Stimulated activated CD4-positive, alpha-beta T cell treated with anti-CD3 and anti-CD28 coated beads, Interleukin-12 subunit alpha, Interleukin-12 subunit beta, amount 100 ng/mL, for 4 hours (primary cell): ENCODE data around the gene ACOXL.

ENCODE experiments used
- DNase-seq: peaks from one replicate; pipeline ENCODE4 v3.0.0-alpha.2; 2020

The ACOXL gene

DNA sequence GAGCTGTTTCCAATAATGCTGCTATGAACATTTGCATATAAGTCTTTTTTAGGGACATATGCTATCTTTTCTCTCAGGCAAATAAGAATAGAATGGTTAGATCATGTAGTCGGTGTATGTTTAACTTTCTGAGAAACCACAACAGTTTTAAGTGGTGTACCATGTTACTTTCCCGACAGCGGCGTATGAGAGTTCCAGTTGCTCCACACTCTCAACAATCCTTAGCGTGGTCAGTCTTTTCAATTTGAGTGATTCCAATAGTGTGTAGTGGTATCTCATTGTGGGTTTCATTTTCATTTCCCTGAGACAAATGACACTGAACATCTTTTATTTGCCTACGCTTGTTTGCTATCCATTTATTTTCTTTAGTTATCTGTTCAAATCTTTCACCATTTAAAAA lies 149.5 kb downstream of the ACOXL start:
- DNase-seq, result no peak

DNA sequence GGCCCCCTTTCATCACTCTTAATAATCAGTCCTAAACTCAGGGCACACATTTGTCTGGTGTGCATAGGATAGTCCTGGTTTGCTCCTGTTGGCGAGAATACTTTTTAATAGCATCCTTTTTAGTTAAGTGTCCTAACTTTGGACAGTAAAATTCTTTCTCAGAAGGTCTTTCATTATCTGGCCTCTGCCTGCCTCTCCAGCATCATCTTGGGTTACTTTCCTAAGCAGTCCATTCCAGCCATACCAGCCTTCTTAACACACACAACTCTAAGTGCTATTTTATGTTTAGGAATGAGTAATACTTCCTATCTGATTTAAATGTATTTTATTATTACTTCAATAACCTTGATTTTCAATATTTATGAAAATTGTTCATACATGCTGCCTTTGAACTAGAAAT lies 151.0 kb downstream of the ACOXL start:
- DNase-seq, result no peak

DNA sequence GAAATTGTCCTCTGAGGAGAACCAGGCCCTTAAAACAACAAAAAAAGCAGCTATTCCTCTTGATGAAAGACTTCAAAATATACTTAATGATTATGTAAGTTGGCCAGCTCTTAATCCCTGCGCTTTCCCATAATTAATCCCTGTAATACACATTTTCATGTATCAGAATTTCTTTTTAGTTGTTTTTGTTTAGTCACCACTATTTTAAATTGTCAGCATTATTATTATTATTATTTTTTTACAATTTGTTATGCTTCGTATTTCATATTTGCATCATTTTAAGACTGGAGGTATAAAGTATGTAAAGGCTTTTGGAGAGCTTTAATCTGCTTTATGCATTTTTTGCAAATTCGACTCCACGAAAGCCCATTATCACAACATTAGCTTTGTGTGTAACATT lies 152.9 kb downstream of the ACOXL start:
- DNase-seq, result no peak

DNA sequence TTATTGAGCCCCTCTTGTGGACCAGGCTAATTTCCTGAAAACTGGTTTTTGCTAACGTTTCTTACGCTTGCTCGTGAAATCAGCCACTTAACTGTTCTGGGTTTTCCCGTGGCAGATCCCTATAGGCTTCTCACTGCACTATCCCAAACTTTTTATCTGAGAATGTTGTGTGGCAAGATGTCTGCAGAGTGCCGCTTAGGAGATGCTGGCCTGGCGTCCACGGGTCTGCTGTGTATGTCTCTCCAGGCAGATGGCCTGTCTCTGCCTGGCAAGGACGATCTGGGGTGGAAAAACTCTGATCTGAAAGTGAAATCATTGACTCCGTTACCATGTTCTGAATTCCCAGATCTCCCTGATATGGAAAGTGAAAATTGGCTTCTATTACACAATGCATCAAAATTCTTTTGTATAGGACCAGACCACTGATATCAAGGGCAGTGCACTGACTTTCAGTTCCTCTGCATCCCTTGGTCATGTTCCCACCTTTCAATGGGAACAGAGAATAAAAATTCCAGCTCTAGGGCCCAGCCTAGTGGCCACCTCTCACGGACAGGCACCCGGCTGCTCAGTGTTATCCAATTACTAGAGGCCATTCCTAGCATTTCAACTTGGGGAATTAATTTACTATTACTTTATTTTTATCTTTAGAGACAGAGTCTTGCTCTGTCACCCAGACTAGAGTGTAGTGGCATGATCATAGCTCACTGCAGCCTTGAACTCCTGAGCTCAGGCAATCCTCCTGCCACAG lies 154.6 kb downstream of the ACOXL start:
- DNase-seq, result no peak

DNA sequence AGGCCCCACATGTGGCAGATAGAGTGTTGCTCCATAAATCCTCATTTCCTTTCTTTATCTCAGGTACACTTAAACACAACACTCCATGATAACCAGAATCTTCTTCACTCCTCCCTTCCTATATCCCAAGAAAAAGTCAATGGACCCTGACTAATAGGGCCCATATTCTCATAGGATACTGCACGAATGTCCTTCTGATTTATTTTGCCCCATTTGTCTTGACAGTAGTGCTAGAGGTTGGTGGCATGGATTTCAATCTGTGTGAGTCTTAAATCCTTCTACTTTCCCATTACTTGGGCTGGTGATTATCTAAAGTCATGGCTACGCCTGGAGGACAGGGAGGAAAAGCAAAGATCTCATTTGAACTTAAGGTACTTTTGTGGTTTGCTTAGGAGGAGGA lies 156.0 kb downstream of the ACOXL start:
- DNase-seq, result no peak

- no peak for DNase-seq
Observed at GRCh38 chr2:110891626-110892025, 159.3 kb downstream of the ACOXL start.

- no peak for DNase-seq
Observed at GRCh38 chr2:110896226-110896625, 163.9 kb downstream of the ACOXL start.

GRCh38 chr2:110897966-110898365 lies 165.6 kb downstream of the ACOXL start:
- no peak for DNase-seq

DNA sequence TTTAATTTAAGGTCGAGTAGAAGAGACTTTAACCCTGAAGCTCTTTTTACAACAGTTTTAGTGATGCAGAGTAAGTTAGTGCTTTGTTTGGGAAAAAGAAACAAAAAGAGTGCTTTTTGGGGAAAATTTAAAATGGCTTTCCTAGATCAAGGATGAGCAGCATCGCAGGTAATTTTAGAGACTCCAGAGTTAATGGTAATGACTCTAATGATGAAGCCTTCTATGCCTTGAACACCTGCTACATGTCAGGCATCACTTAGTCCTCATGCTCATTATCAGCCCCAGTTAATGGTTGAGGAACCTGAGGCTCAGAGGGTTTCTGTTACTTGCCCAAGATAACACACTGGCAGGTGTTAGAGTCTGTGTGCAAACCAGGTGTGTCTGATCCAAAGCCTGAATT lies 167.8 kb downstream of the ACOXL start:
- DNase-seq, result no peak

- DNase-seq, result no peak
Observed at GRCh38 chr2:110903548-110903947, 171.2 kb downstream of the ACOXL start.

DNA sequence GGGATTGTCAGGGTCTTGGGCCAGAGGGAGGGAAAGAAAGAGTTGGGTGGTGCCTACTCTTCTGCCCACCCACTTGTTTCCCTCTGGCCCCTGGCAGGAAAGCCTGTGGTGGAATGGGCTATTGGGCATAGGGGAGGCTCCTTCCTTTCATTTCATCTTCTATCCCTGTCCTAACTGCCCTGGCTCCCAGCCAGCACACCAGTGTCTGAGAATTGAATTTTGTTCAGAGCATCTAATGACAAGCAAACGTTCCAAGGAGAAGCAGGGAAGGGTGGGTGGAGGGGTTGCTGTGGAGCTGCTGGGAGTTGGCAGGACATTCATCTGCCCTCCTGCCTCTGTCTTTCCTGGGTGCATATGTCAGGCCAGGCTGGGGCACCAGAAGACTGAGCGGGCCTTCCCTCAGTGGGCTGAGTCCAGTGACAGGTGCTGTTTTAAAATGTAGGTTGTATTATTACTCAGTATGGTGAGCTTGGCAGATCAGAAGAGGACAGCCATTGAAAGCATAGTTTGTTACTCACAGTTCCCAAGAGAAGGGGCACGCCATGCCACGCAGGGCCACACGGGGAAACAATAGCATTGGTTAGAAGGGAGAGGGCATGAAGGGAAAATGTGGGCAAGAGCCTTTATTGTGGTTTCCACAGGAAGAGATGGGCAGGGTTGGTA lies 171.9 kb downstream of the ACOXL start:
- no peak for DNase-seq

GRCh38 chr2:110904779-110905148 lies 172.4 kb downstream of the ACOXL start:
- no peak for DNase-seq

DNA sequence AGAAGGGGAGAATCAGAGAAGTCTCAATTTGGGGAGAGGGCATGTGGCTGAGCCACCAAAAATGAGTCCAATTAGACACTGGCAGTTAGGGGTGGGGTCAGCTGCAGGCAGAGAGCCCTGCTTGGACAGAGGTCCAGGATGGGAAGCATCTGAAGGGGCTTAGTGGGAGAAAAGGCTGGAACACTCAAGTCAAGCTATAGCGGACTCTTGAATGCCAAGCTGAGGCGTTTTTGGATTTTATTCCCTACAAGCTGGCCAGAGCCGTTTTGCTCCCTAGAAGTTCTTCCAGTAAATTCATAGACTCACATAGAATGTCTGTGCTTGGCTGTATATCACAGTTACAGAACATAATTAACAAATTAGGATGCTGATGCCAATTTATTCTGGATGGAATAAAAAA lies 172.8 kb downstream of the ACOXL start:
- no peak for DNase-seq

DNA sequence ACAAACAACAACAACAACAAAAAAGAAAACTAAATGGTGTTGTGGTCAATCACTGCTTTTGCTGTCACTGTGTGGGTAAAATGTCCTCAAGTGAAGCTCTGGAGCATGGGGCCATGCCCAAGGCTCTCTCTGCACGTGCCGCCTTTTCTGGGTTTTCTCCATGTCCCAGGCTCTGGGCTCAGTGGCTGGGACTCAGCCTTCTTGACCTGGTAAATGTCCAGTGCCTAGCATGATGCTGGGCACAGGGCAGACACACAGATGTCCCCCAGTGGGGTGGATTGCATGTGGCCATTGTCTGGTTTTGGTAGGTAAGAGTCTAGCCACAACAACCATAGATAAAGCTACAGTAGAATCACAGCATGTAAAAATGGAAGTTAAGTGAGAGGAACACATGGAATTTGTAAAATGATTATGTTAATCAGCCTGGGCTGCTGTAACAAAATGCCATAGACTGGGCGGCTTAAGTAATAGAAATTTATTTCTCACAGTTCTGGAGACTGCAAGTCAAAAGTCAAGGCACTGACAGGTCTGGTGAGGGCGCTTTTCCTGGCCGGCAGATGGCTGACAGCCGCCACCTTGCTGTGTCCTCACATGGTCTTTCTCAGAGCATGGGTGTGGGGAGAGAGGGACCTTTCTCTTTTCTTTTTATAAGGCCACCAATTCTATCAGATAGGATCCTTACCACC lies 174.4 kb downstream of the ACOXL start:
- DNase-seq, result no peak

DNA sequence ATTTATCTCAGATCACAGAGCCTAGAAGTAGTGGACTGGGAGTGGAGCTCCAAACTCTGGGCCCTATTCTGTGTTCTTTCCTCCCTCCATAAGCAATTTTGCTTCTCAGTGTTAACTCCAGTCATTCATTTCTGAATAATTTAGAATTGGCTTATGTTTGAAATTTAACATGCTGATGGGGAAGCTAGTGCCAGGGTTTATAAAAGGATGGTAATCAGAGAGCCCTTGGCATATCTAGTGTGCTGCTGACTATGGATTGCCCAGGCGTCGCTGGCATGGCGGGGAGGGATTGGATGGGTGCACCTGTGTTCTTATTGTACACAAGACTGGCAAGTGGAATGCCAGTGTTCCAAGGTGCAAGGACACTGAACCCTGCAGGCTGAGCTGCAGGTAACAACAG lies 177.1 kb downstream of the ACOXL start:
- no peak for DNase-seq

DNA sequence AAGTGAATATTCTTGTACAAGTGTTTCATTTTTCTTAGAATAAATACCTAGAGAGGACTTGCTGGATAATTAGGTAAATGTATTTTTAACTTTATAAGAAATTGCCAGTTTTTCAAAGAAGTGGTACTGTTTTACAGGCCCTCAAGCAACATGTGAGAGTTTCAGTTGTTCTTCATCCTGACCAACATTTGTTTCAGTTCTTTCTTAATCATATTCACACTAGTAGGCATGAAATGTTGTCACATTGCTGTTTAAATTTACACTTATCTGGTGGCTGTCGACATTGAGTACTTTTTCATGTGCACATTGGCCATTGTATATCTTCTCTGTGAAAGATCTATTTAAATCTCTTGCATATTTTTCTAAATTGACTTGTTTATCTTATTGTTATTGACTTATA lies 178.1 kb downstream of the ACOXL start:
- no peak for DNase-seq

DNA sequence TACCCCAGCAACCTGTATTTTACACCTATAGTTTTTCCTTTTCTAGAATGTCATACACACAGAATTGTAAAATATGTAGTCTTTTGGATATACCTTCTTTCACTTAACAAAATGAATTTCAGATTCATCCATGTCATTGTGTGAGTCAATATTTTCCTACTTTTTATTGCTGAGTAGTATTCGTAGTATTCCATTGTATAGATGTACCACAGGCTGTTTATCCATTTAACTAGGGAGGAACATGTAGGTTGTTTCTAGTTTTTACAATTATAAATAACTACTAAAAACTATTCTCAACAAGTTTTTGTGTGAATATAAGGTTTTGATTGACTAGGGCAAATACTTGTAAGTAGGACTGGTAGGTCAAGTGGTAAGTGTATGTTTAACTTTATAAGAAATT lies 187.4 kb downstream of the ACOXL start:
- no peak for DNase-seq

DNA sequence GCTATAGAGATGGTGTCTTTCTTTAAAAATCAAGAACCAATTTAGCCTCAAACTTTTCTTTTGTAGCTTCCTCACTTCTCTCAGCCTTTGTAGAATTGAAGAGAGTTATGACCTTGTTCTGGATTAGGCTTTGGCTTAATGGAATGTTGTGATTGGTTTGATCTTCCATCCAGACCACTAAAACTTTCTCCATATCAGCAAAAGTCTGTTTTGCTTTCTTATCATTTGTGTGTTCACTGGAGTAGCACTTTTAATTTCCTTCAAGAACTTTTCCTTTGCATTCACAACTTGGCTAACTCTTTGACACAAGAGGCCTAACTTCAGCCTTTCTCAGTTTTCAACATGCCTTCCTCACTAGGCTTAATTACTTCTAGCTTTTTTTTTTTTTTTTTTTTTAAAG lies 193.1 kb downstream of the ACOXL start:
- no peak for DNase-seq

- DNase-seq, result no peak
Observed at GRCh38 chr2:110927526-110927925, 195.2 kb downstream of the ACOXL start.

GRCh38 chr2:110929528-110929927 lies 197.2 kb downstream of the ACOXL start:
- DNase-seq, result no peak

DNA sequence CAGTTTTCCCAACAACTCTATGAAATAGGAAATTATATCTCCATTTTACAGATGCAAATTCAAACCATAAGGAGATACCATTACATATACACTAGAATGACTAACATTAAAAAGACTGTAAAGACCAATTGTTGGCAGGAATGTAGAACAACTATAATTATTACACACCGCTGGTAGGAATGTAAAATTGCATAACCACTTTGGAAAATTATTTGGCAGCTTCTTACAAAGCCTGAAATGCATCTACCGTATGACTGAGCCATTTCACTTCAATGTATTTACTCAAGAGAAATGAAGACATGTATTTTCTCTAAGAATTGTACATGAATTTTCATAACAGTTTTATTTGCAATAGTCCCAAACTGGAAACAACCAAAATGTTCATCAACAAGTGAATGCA lies 199.3 kb downstream of the ACOXL start:
- no peak for DNase-seq

DNA sequence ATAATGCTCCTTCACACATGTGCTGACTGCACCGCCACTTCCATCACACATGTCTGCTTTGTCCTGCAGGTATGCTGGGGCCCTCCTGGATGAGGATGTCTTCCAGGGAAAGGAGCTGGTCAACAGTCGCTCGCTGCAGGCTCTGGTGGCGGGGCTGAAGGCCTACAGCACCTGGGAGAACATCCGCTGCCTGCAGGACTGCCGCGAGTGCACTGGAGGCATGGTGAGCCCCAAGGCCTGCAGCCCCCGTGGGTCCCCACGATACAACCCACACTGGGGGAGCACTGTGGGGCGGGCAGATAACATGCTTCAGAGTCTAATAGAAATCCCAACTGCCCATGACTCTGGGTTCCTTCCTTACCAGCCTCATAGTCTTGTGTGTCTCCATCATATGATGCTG lies 201.0 kb downstream of the ACOXL start:
- DNase-seq, result no peak

- no peak for DNase-seq
Observed at GRCh38 chr2:110934948-110935347, 202.6 kb downstream of the ACOXL start.

DNA sequence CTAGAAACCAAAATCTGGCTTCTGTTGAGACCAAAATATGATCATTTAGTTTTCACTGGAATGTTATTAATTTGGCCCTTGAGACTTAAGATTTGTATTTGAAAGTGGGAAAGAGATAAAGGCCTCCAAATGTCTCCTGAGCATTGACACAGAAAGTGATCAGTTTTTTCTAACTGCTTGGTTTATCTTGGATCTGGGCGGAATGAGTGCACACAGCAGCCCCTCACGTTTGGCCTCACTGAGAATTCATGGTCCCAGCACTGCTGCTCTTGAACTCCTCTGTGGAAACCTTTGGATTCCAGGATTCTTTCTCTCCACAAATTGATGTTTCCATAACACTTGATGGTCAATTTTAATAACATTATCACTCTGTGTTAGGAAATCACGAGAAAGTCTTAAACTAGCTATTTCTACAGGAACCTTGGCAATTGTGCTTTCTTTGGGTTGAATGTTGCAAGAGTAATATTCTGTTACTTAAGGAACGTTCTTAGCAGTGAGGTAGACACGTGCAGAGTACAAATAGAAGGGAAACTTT lies 208.1 kb downstream of the ACOXL start:
- DNase-seq, result no peak
